OCI-LY7 (cell line): ENCODE data around the gene HOXA3. TPM values are rescaled to one million over a fixed set of nuclear protein-coding genes. Genes with fewer than 3 reads are reported as not detected.

Experiments
- BruUV-seq: library from RNA; stranded (reverse); fragments of 400-500 nt; replicated peaks from 2 replicates; lab custom pipeline; 2021; lab: Mats Ljungman, UMichigan
- CTCF ChIA-PET: fragments of 300-600 bp; sonication (Branson Sonifier 250); formaldehyde crosslinking; loops from one replicate; lab custom pipeline; 2022; ENCODE audit warnings: antibody characterized with exemption; ENCODE audit not compliant: unreplicated experiment; lab: Charles Lee
- POLR2A ChIA-PET: fragments of 300-600 bp; sonication (Branson Sonifier 250); formaldehyde crosslinking; loops from one replicate; lab custom pipeline; 2022; ENCODE audit warnings: antibody characterized with exemption; lab: Charles Lee
- DNase-seq: peaks from one replicate; pipeline ENCODE4 v3.0.0-alpha.2; 2015; ENCODE audit warnings: low spot score
- H2AFZ ChIP-seq: fragments of 200-600 bp; sonication (generic), shearing (Covaris generic); 2 replicates; pipeline ENCODE4 v1.6.1; 2014; ENCODE audit warnings: mild to moderate bottlenecking, antibody characterized with exemption, low read length, moderate library complexity
- H3K27ac ChIP-seq: fragments of 200-600 bp; sonication (generic); 2 replicates; pipeline ENCODE4 v1.5.1; 2014; ENCODE audit warnings: mixed run types, low read depth, mild to moderate bottlenecking, moderate library complexity, low read length, inconsistent platforms; ENCODE audit not compliant: poor library complexity, severe bottlenecking
- H3K36me3 ChIP-seq: fragments of 200-600 bp; sonication (generic); 2 replicates; pipeline ENCODE4 v1.6.1; 2014; ENCODE audit warnings: mild to moderate bottlenecking, antibody characterized with exemption, low read length, moderate library complexity, mixed read lengths; ENCODE audit not compliant: insufficient read depth
- H3K4me1 ChIP-seq: fragments of 200-600 bp; sonication (generic); 2 replicates; pipeline ENCODE4 v1.5.1; 2014; ENCODE audit warnings: mild to moderate bottlenecking, low read length; ENCODE audit not compliant: insufficient read depth, poor library complexity, severe bottlenecking
- H3K4me2 ChIP-seq: fragments of 200-600 bp; sonication (generic); 2 replicates; pipeline ENCODE4 v1.6.1; 2014; ENCODE audit warnings: mild to moderate bottlenecking, low read length
- H3K4me3 ChIP-seq: fragments of 200-600 bp; sonication (generic); 2 replicates; pipeline ENCODE4 v1.5.1; 2014; ENCODE audit warnings: mild to moderate bottlenecking, low read depth, low read length; ENCODE audit not compliant: poor library complexity, severe bottlenecking
- H3K79me2 ChIP-seq: fragments of 200-600 bp; sonication (generic); 2 replicates; pipeline ENCODE4 v1.6.1; 2016; ENCODE audit warnings: low read depth, mild to moderate bottlenecking, low read length, moderate library complexity, mixed read lengths; ENCODE audit not compliant: insufficient read depth
- H3K9me2 ChIP-seq: fragments of 200-600 bp; sonication (generic); 2 replicates; pipeline ENCODE4 v1.6.1; 2016; ENCODE audit warnings: mild to moderate bottlenecking, low read length, mixed read lengths; ENCODE audit not compliant: insufficient read depth
- H3K9me3 ChIP-seq: fragments of 200-600 bp; sonication (generic); 2 replicates; pipeline ENCODE4 v1.6.1; 2014; ENCODE audit warnings: mild to moderate bottlenecking, mixed run types, low read length, mixed read lengths
- H4K20me1 ChIP-seq: fragments of 200-600 bp; sonication (generic); 2 replicates; pipeline ENCODE4 v1.6.1; 2014; ENCODE audit warnings: mild to moderate bottlenecking, antibody characterized with exemption, low read length, moderate library complexity, mixed read lengths; ENCODE audit not compliant: insufficient read depth
- EZH2phosphoT487 ChIP-seq: fragments of 200-600 bp; sonication (generic); IDR thresholded peaks from 2 replicates; pipeline ENCODE4 v1.6.1; 2018; ENCODE audit warnings: low read depth, borderline replicate concordance, mild to moderate bottlenecking, mixed run types, antibody characterized with exemption, low read length, moderate library complexity, mixed read lengths
- intact Hi-C: fragments of 100-400 bp; cut with micrococcal nuclease; formaldehyde crosslinking; loops from one replicate; pipeline ENCODE4 v1.10.0; 2022; ENCODE audit not compliant: unreplicated experiment
- total RNA-seq, 2 experiments: library from RNA; depleted of rRNA in 1 of 2; stranded (reverse); fragments of >200 nt in 1 of 2; shearing (Covaris generic) in 1 of 2; gene quantifications; 2 replicates each; pipeline ENCODE4 v1.2.3, GENCODE V29; 2014 to 2022
- TF ChIP-seq, protein P1 (sequence below): fragments of 200-600 bp; sonication (generic); conservative IDR thresholded peaks from 2 replicates; pipeline ENCODE4 v1.5.1; 2014; ENCODE audit warnings: mild to moderate bottlenecking, antibody characterized with exemption, low read length, moderate library complexity, mixed read lengths

HOXA3 gene
- total RNA-seq, 2 experiments from 2014 or later = 0.41 to 2.7 TPM

DNA sequence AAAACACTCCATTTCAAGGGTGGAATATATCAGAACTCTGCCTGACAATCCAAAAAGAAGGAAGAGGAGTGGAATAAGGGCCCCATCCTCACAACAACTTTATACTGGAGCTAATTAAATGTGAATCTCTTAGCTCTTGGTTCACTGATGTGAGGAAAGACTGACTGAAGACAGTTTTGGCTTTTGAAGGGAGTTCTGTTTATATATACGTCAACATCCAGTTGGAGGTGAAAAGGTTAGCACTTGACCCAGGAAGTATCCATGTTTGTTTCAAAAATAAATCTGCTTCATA is 59.6 kb downstream of the HOXA3 start:
- intact Hi-C loops = no loop called here

DNA sequence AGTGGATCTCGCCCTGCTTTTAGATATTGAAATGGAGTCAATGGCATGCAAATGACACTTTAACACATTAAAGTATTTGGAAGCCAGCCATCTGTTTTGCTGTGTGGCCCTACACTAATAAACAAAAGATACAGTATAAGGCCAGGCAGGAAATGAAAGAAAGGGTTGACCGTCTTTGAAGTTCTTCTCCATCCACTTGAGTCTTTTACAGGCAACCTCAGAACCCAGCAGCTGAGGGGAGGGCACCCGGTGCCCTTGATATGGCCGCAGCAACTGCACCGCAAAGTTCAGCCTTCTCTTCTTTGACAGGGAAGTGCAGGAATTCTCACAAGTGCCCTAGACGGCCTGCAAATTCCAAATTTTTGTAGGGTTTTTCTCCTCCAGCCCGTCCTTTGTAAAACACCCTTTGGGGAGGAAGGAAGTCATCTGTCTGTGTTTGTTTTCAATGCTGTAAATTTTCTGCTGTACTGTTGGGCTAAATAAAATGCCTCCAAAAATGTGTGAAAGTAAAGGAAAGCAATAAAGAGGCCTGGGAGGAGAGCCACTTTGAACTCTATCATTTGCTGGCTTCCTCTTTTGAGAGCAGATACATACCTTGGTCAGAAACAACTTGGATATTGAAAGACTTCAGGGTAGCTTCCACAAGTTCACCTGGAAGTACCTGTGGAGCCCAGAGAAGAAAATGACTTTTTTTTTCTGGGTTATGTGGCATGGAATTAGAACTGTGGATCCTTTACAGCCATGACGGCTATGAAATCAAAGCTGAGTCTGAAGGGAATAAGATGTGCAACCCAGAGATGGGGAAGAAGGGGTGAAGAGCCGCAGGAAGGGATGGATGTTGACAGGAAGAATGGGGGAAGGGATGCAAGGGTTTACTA is 60.2 kb downstream of the HOXA3 start:
- intact Hi-C loops = no loop called here
- no peak overlapping the region for H2AFZ ChIP-seq
- ChIA-PET CTCF (no interaction called here), POLR2A (interaction anchor here (1.2 to 2.2 kb wide), 3 partner anchors 8 to 49 kb away, joined by 3 to 10 read pairs (median 4); no protein-coding TSS in a partner anchor)
- H4K20me1 ChIP-seq = peaks cover 3% of the 10 kb centered on the region; the same call in 1 of the 2 replicates
- no peak overlapping the region for H3K27ac ChIP-seq
- no peaks in the 10 kb centered on the region; the same call in 1 of the 2 replicates for H3K79me2 ChIP-seq
- BruUV-seq = no TSS peak
- H3K9me3 ChIP-seq = no peaks in the 10 kb centered on the region
- no peak overlapping the region for H3K4me2 ChIP-seq
- H3K4me1 ChIP-seq = peaks cover 25% of the 10 kb centered on the region
- H3K9me2 ChIP-seq = no peaks in the 10 kb centered on the region
- H3K4me3 ChIP-seq = no peak overlapping the region
- no peak for DNase-seq
- no peak for TF ChIP-seq EZH2phosphoT487
- TF ChIP-seq, protein P1, sequence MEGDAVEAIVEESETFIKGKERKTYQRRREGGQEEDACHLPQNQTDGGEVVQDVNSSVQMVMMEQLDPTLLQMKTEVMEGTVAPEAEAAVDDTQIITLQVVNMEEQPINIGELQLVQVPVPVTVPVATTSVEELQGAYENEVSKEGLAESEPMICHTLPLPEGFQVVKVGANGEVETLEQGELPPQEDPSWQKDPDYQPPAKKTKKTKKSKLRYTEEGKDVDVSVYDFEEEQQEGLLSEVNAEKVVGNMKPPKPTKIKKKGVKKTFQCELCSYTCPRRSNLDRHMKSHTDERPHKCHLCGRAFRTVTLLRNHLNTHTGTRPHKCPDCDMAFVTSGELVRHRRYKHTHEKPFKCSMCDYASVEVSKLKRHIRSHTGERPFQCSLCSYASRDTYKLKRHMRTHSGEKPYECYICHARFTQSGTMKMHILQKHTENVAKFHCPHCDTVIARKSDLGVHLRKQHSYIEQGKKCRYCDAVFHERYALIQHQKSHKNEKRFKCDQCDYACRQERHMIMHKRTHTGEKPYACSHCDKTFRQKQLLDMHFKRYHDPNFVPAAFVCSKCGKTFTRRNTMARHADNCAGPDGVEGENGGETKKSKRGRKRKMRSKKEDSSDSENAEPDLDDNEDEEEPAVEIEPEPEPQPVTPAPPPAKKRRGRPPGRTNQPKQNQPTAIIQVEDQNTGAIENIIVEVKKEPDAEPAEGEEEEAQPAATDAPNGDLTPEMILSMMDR = no peak
- no peaks in the 10 kb centered on the region for H3K36me3 ChIP-seq

More for the DNA sequence above, 59.6 kb downstream of the HOXA3 start:
- no peak for TF ChIP-seq EZH2phosphoT487
- TF ChIP-seq, protein P1 = no peak
- H3K36me3 ChIP-seq = no peaks in the 10 kb centered on the region
- POLR2A ChIA-PET = interaction anchor here (0.6 to 2.2 kb wide), 4 partner anchors 9 to 57 kb away, joined by 3 to 10 read pairs (median 4); no protein-coding TSS in a partner anchor
- H2AFZ ChIP-seq = no peak overlapping the region
- H3K9me3 ChIP-seq = no peaks in the 10 kb centered on the region
- BruUV-seq = no TSS peak
- H3K4me1 ChIP-seq = peaks cover 31% of the 10 kb centered on the region
- H3K9me2 ChIP-seq = no peaks in the 10 kb centered on the region
- no peak overlapping the region for H3K4me2 ChIP-seq
- DNase-seq = no peak
- H3K4me3 ChIP-seq = no peak overlapping the region
- H4K20me1 ChIP-seq = peaks cover 5% of the 10 kb centered on the region; the same call in 1 of the 2 replicates
- H3K79me2 ChIP-seq = no peaks in the 10 kb centered on the region; the same call in 1 of the 2 replicates
- CTCF ChIA-PET = no interaction called here
- no peak overlapping the region for H3K27ac ChIP-seq

DNA sequence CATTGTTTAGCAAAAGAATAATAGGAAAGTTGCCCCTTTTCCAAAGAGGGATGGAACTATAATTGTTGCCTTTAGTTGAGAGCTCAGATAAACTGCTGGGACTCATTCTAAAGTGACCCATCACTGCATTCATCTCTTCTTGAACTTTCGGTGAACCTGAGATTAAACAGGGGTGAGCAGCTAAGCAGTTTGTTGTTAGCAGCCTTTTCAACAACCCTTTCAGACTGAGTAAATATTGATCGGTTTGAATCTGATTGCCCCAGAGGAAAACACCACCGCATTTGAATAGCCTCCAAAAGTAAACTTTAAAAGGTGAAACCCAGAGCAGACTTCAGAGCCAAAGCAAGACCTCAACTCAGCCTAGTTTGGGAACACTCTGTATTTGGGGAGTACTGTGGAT is 61.3 kb downstream of the HOXA3 start:
- TF ChIP-seq, protein P1 = no peak
- TF ChIP-seq EZH2phosphoT487 = no peak
- no peak overlapping the region for H3K4me2 ChIP-seq
- no peaks in the 10 kb centered on the region for H3K9me3 ChIP-seq
- BruUV-seq = no TSS peak
- H3K79me2 ChIP-seq = no peaks in the 10 kb centered on the region; the same call in 1 of the 2 replicates
- DNase-seq = no peak
- no peak overlapping the region for H3K4me3 ChIP-seq
- H3K27ac ChIP-seq = no peak overlapping the region
- ChIA-PET CTCF (no interaction called here), POLR2A (interaction anchor here (0.9 to 1.7 kb wide), 3 partner anchors 12 to 61 kb away, joined by 3 to 4 read pairs (median 4); partner anchors contain the start of gene HOXA3)
- no peak overlapping the region for H2AFZ ChIP-seq
- H3K9me2 ChIP-seq = no peaks in the 10 kb centered on the region
- intact Hi-C loops = no loop called here
- no peaks in the 10 kb centered on the region for H4K20me1 ChIP-seq
- H3K4me1 ChIP-seq = peaks cover 19% of the 10 kb centered on the region
- H3K36me3 ChIP-seq = no peaks in the 10 kb centered on the region
